Glutamatergic neuron (in vitro differentiated cells): ENCODE measurements around the gene STARD9. TPM values are rescaled to one million over a fixed set of nuclear protein-coding genes. Genes with fewer than 3 reads are reported as not detected.

Source experiments
- DNase-seq: peaks from one replicate; pipeline ENCODE4 v3.0.0; 2022
- H3K27ac Mint-ChIP-seq: one replicate; pipeline ENCODE4 v1.8.0; 2020; ENCODE audit warnings: mild to moderate bottlenecking, mixed read lengths, inconsistent platforms; ENCODE audit not compliant: unreplicated experiment
- H3K27me3 Mint-ChIP-seq: one replicate; pipeline ENCODE4 v1.8.0; 2020; ENCODE audit warnings: mild to moderate bottlenecking, moderate library complexity, mixed read lengths, inconsistent platforms; ENCODE audit not compliant: unreplicated experiment
- H3K36me3 Mint-ChIP-seq: one replicate; pipeline ENCODE4 v1.8.0; 2020; ENCODE audit warnings: mild to moderate bottlenecking, mixed read lengths, inconsistent platforms; ENCODE audit not compliant: unreplicated experiment
- H3K4me1 Mint-ChIP-seq: one replicate; pipeline ENCODE4 v1.8.0; 2020; ENCODE audit warnings: mild to moderate bottlenecking, low read depth, mixed read lengths, inconsistent platforms; ENCODE audit not compliant: unreplicated experiment
- H3K4me3 Mint-ChIP-seq: one replicate; pipeline ENCODE4 v1.8.0; 2020; ENCODE audit warnings: mild to moderate bottlenecking, mixed read lengths, inconsistent platforms; ENCODE audit not compliant: unreplicated experiment
- H3K9me3 Mint-ChIP-seq: one replicate; pipeline ENCODE4 v1.8.0; 2020; ENCODE audit warnings: mild to moderate bottlenecking, moderate library complexity, mixed read lengths, inconsistent platforms; ENCODE audit not compliant: unreplicated experiment
- CTCF ChIP-seq: fragments of 200-600 bp; sonication (generic); IDR thresholded peaks from one replicate; pipeline ENCODE4 v1.5.0; 2021; ENCODE audit not compliant: partially characterized antibody, unreplicated experiment
- total RNA-seq: library from RNA; stranded (reverse); fragmentation: NEBNext Ultra II Directional; extraction: Animal tissue kit (Norgen Biotek cat#: 25700); gene quantifications from one replicate; pipeline ENCODE4 v1.2.1, GENCODE V29; 2021; ENCODE audit not compliant: unreplicated experiment

STARD9 gene
- total RNA-seq, 1 donor from 2014 or later, result 45.1 TPM

GRCh38 chr15:42603978-42604377, 28.6 kb downstream of the STARD9 start:
- no peaks in the 10 kb centered on the region for H3K27me3 Mint-ChIP-seq
- no peak for TF ChIP-seq CTCF
- H3K9me3 Mint-ChIP-seq, result peaks cover 9% of the 10 kb centered on the region
- no peak for DNase-seq
- H3K36me3 Mint-ChIP-seq, result peaks cover 34% of the 10 kb centered on the region
- H3K27ac Mint-ChIP-seq, result no peak overlapping the region
- H3K4me3 Mint-ChIP-seq, result no peak overlapping the region
- H3K4me1 Mint-ChIP-seq, result peaks cover 31% of the 10 kb centered on the region

GRCh38 chr15:42604894-42605744, 29.7 kb downstream of the STARD9 start:
- peaks cover 9% of the 10 kb centered on the region for H3K9me3 Mint-ChIP-seq
- peak; percentile 22 for DNase-seq
- H3K27ac Mint-ChIP-seq, result peak overlapping the region; percentile 85
- H3K27me3 Mint-ChIP-seq, result no peaks in the 10 kb centered on the region
- peak overlapping the region; percentile 43 for H3K4me3 Mint-ChIP-seq
- peaks cover 30% of the 10 kb centered on the region for H3K4me1 Mint-ChIP-seq
- H3K36me3 Mint-ChIP-seq, result peaks cover 26% of the 10 kb centered on the region
- no peak for TF ChIP-seq CTCF

GRCh38 chr15:42605796-42606195, 30.4 kb downstream of the STARD9 start:
- H3K4me3 Mint-ChIP-seq, result no peak overlapping the region
- H3K4me1 Mint-ChIP-seq, result peaks cover 29% of the 10 kb centered on the region
- TF ChIP-seq CTCF, result no peak
- peaks cover 9% of the 10 kb centered on the region for H3K9me3 Mint-ChIP-seq
- H3K27me3 Mint-ChIP-seq, result no peaks in the 10 kb centered on the region
- peaks cover 23% of the 10 kb centered on the region for H3K36me3 Mint-ChIP-seq
- DNase-seq, result no peak
- H3K27ac Mint-ChIP-seq, result peak overlapping the region; percentile 85

- peaks cover 6% of the 10 kb centered on the region for H3K36me3 Mint-ChIP-seq
- H3K27ac Mint-ChIP-seq, result peak overlapping the region; percentile 74
- H3K4me3 Mint-ChIP-seq, result peak overlapping the region; percentile 4
- H3K27me3 Mint-ChIP-seq, result no peaks in the 10 kb centered on the region
- peaks cover 5% of the 10 kb centered on the region for H3K9me3 Mint-ChIP-seq
- no peak for TF ChIP-seq CTCF
- DNase-seq, result no peak
- peaks cover 29% of the 10 kb centered on the region for H3K4me1 Mint-ChIP-seq
Observed at GRCh38 chr15:42608110-42608531, 32.7 kb downstream of the STARD9 start.

- no peak for TF ChIP-seq CTCF
- Mint-ChIP-seq H3K9me3 (peaks cover 5% of the 10 kb centered on the region), H3K27ac (peak overlapping the region; percentile 15), H3K27me3 (no peaks in the 10 kb centered on the region), H3K4me3 (no peak overlapping the region), H3K36me3 (no peaks in the 10 kb centered on the region), H3K4me1 (peaks cover 26% of the 10 kb centered on the region)
- no peak for DNase-seq
Observed at GRCh38 chr15:42608752-42609488, 33.5 kb downstream of the STARD9 start.
